Kidney (tissue), 14 donors: ENCODE results near the gene AEBP2. TPM values are rescaled to one million over a fixed set of nuclear protein-coding genes. Genes with fewer than 3 reads are reported as not detected.

Experiments used
- DNase-seq, 5 donors: peaks; one replicate each; pipeline ENCODE4 v3.0.0-alpha.2; 2013 to 2020
- FAIRE-seq: peaks from 2 replicates; lab custom pipeline; 2012; peaks lifted over from hg19 to GRCh38; lab: Jason Lieb, UNC
- H3K27ac ChIP-seq, 2 donors: one replicate each; pipeline ENCODE4 v1.7.0; 2013; ENCODE audit warnings: low read depth in 2 of 2, low read length in 2 of 2, inconsistent platforms in 1 of 2
- H3K27me3 ChIP-seq: one replicate; pipeline ENCODE4 v1.7.1; 2013; ENCODE audit warnings: low read length, inconsistent platforms; ENCODE audit not compliant: control insufficient read depth, insufficient read depth
- H3K36me3 ChIP-seq, 3 donors: one replicate each; pipeline versions ENCODE4 v1.7.0 to v1.7.1; 2013; ENCODE audit warnings: low read length in 3 of 3, control low read depth in 1 of 3, inconsistent platforms in 1 of 3; ENCODE audit not compliant: insufficient read depth in 3 of 3, control insufficient read depth in 2 of 3
- H3K4me1 ChIP-seq, 3 donors: one replicate each; pipeline versions ENCODE4 v1.7.0 to v1.7.1; 2013; ENCODE audit warnings: low read length in 3 of 3, inconsistent platforms in 1 of 3, low read depth in 1 of 3; ENCODE audit not compliant: control insufficient read depth in 2 of 3, insufficient read depth in 2 of 3
- H3K4me3 ChIP-seq, 3 donors: one replicate each; pipeline versions ENCODE4 v1.7.0 to v1.8.1; 2013; ENCODE audit warnings: low read length in 3 of 3, control low read depth in 1 of 3, inconsistent platforms in 1 of 3
- H3K9ac ChIP-seq, 3 donors: one replicate each; pipeline versions ENCODE4 v1.7.0 to v1.7.1; 2013; ENCODE audit warnings: low read length in 3 of 3, control low read depth in 1 of 3, inconsistent platforms in 1 of 3
- H3K9me3 ChIP-seq, 3 donors: one replicate each; pipeline versions ENCODE4 v1.7.0 to v1.7.1; 2013; ENCODE audit warnings: low read length in 3 of 3, control low read depth in 1 of 3, inconsistent platforms in 1 of 3; ENCODE audit not compliant: control insufficient read depth in 2 of 3, insufficient read depth in 1 of 3
- intact Hi-C: fragments of 100-400 bp; cut with DNase I; formaldehyde crosslinking; loops from one replicate; pipeline ENCODE4 v1.11.1; 2022
- polyA plus RNA-seq: library from polyadenylated mRNA; stranded (reverse); fragments of 350-450 nt; fragmentation: Illumina TruSeq; extraction: RNeasy Lipid Tissue Mini Kit (QIAGEN cat#74804); gene quantifications from one replicate; pipeline ENCODE4 v1.2.3, GENCODE V29; 2014; ENCODE audit warnings: low read depth, low replicate concordance; ENCODE audit not compliant: insufficient read depth
- total RNA-seq: library from RNA; stranded (reverse); fragmentation: NEBNext Ultra II Directional; extraction: Animal tissue kit (Norgen Biotek cat#: 25700); gene quantifications from one replicate; pipeline ENCODE4 v1.2.1, GENCODE V29; 2021
- TF ChIP-seq, protein P1 (sequence below): IDR thresholded peaks from 3 replicates; pipeline ENCODE4 v1.5.1; 2012; ENCODE audit warnings: mild to moderate bottlenecking, moderate library complexity, borderline replicate concordance; ENCODE audit not compliant: insufficient read depth; ENCODE audit errors: extremely low read depth
- donor health status: control.
- donor health status: control.
- donor health status: control.
- donor health status: control.
- donor health status: control.
- donor health status: DM: yes; HTN: yes; CAD: no.
- donor health status: Normal renal cell carcinoma (clear cell type).

AEBP2 gene
- total and polyA plus RNA-seq, 2 donors from 2014 or later: 12.0 to 46.4 TPM

DNA sequence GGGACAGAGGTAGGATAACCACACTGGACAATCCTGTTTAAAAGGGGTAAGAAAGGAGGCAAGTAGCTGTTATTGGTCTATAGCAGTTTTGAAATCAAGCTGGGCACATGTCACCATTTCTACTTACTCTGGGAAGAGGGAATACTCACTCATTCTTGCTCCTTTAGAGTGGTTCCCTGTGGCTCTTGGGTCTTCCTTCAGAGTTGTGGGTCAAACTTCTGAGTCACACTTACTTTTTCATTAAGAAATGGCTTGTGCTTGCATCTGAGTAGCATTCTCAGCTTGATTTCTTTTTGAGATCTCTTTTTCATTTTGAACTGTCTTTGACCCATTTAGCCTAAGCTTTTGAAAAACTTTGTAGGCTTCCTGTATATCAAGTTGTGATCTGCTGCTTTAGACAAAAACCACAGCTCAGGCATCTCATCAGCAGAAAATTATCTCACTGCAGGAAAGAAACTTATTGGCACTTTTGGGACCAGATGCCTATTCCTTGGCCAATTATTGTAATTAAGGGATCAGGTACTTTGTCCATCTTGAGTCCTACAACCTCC is 122.2 kb downstream of the AEBP2 start:
- H3K4me3 ChIP-seq: no peak overlapping the region
- H3K36me3 ChIP-seq: no peaks in the 10 kb centered on the region
- H3K9ac ChIP-seq: no peak overlapping the region
- no peaks in the 10 kb centered on the region for H3K9me3 ChIP-seq
- TF ChIP-seq, protein P1, sequence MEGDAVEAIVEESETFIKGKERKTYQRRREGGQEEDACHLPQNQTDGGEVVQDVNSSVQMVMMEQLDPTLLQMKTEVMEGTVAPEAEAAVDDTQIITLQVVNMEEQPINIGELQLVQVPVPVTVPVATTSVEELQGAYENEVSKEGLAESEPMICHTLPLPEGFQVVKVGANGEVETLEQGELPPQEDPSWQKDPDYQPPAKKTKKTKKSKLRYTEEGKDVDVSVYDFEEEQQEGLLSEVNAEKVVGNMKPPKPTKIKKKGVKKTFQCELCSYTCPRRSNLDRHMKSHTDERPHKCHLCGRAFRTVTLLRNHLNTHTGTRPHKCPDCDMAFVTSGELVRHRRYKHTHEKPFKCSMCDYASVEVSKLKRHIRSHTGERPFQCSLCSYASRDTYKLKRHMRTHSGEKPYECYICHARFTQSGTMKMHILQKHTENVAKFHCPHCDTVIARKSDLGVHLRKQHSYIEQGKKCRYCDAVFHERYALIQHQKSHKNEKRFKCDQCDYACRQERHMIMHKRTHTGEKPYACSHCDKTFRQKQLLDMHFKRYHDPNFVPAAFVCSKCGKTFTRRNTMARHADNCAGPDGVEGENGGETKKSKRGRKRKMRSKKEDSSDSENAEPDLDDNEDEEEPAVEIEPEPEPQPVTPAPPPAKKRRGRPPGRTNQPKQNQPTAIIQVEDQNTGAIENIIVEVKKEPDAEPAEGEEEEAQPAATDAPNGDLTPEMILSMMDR: no peak
- no peak for FAIRE-seq
- intact Hi-C loops: no loop called here
- DNase-seq: no peak
- no peaks in the 10 kb centered on the region for H3K27me3 ChIP-seq
- H3K27ac ChIP-seq: no peak overlapping the region
- H3K4me1 ChIP-seq: no peaks in the 10 kb centered on the region
